H7 (cell line): ENCODE measurements around the gene EIF2A. TPM values are rescaled to one million over a fixed set of nuclear protein-coding genes. Genes with fewer than 3 reads are reported as not detected.

Source experiments
- DNase-seq: peaks from one replicate; pipeline ENCODE4 v3.0.0; 2012
- H3K27me3 ChIP-seq: 2 replicates; pipeline ENCODE4 v1.6.0; 2011; ENCODE audit warnings: mild to moderate bottlenecking, low read length; ENCODE audit not compliant: control insufficient read depth, insufficient read depth
- H3K36me3 ChIP-seq: replicated peaks from 2 replicates; pipeline ENCODE4 v1.5.1; 2011; ENCODE audit warnings: low read length; ENCODE audit not compliant: control insufficient read depth, insufficient read depth
- H3K4me3 ChIP-seq: 2 replicates; pipeline ENCODE4 v1.5.1; 2011; ENCODE audit warnings: low read depth, mild to moderate bottlenecking, control low read depth, low read length, moderate library complexity; ENCODE audit not compliant: insufficient read depth
- total RNA-seq: library from RNA; depleted of rRNA; stranded (reverse); fragments of >200 nt; shearing (Covaris generic); gene quantifications from 2 replicates; pipeline ENCODE4 v1.2.3, GENCODE V29; 2014; rRNA removed

The EIF2A gene
- total RNA-seq, 1 experiment from 2014 or later: 81.3 TPM

- no peaks in the 10 kb centered on the region for H3K27me3 ChIP-seq
- peaks cover 3% of the 10 kb centered on the region for H3K36me3 ChIP-seq
- no peak overlapping the region for H3K4me3 ChIP-seq
- no peak for DNase-seq
Observed at GRCh38 chr3:150626148-150626930, 79.8 kb downstream of the EIF2A start.

DNA sequence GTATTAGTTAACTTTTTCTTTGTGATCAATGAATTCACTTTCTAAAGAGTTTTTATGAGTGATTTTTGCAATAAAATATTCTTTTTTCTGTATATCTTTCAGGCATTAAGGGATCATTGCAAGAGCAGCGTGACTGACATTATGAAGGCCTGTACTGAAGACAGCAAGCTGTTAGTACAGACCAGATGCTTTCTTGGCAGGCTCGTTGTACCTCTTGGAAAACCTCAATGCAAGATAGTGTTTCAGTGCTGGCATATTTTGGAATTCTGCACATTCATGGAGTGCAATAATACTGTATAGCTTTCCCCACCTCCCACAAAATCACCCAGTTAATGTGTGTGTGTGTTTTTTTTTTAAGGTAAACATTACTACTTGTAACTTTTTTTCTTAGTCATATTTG is 81.0 kb downstream of the EIF2A start:
- no peaks in the 10 kb centered on the region for H3K27me3 ChIP-seq
- H3K4me3 ChIP-seq: no peak overlapping the region
- DNase-seq: no peak
- peaks cover 3% of the 10 kb centered on the region for H3K36me3 ChIP-seq

- peaks cover 3% of the 10 kb centered on the region for H3K36me3 ChIP-seq
- H3K27me3 ChIP-seq: no peaks in the 10 kb centered on the region
- no peak overlapping the region for H3K4me3 ChIP-seq
- no peak for DNase-seq
Observed at GRCh38 chr3:150631515-150632221, 85.1 kb downstream of the EIF2A start.

GRCh38 chr3:150635076-150635475 is 88.5 kb downstream of the EIF2A start:
- Histone ChIP-seq H3K36me3 (no peaks in the 10 kb centered on the region; the same call in 1 of the 2 replicates), H3K27me3 (no peaks in the 10 kb centered on the region), H3K4me3 (no peak overlapping the region)
- no peak for DNase-seq

GRCh38 chr3:150635526-150635925 is 88.9 kb downstream of the EIF2A start:
- H3K4me3 ChIP-seq: no peak overlapping the region
- DNase-seq: no peak

More at GRCh38 chr3:150635526-150635925, 88.9 kb downstream of the EIF2A start:
- Histone ChIP-seq H3K27me3 (no peaks in the 10 kb centered on the region), H3K36me3 (no peaks in the 10 kb centered on the region; the same call in 1 of the 2 replicates)

Other genes with a start within 250 kb of the EIF2A start
- 5.8 and 6.1 TPM in 2 replicates for gene TSC22D2, start 138.5 kb upstream of the EIF2A start, total RNA-seq
- gene SERP1, start 291 bp upstream of the EIF2A start, total RNA-seq: 133 and 143 TPM in 2 replicates
- 106 and 140 TPM in 2 replicates for gene SELENOT, start 56.5 kb downstream of the EIF2A start, total RNA-seq
- 0.17 TPM in 1 of 2 replicates, not detected in the other for gene ERICH6, start 157.1 kb downstream of the EIF2A start, total RNA-seq
- 35.8 and 54.8 TPM in 2 replicates for gene SIAH2, start 216.4 kb downstream of the EIF2A start, total RNA-seq